HL-60 (cell line): ENCODE measurements around the gene ACAD11.

Experiments
- DNase-seq, 2 experiments: peaks; one replicate each; pipeline ENCODE4 v3.0.0-alpha.2; 2010 to 2020; ENCODE audit warnings: low read depth in 1 of 2, low spot score in 1 of 2
- H3K27ac ChIP-seq: fragments of 250-450 bp; sonication (Bioruptor Pico); replicated peaks from 2 replicates; pipeline ENCODE4 v1.5.1; 2020; ENCODE audit warnings: mild to moderate bottlenecking, moderate library complexity
- H3K27me3 ChIP-seq: fragments of 250-450 bp; sonication (Bioruptor Pico); 2 replicates; pipeline ENCODE4 v1.5.1; 2021; ENCODE audit warnings: mild to moderate bottlenecking, moderate library complexity; ENCODE audit not compliant: insufficient read depth, poor library complexity, severe bottlenecking
- H3K4me3 ChIP-seq: replicated peaks from 2 replicates; pipeline ENCODE4 v1.5.1; 2011; ENCODE audit warnings: mild to moderate bottlenecking, control low read depth, low read length; ENCODE audit not compliant: insufficient read depth
- CTCF ChIP-seq: IDR thresholded peaks from one replicate; pipeline ENCODE4 v1.5.1; 2011; ENCODE audit warnings: low read length, control low read depth, inconsistent platforms; ENCODE audit not compliant: insufficient read depth
- GABPA ChIP-seq: IDR thresholded peaks from 2 replicates; pipeline ENCODE4 v1.6.1; 2012; ENCODE audit warnings: low read depth
- POLR2AphosphoS5 ChIP-seq: IDR thresholded peaks from 2 replicates; pipeline ENCODE4 v1.6.1; 2012; ENCODE audit warnings: low read depth
- REST ChIP-seq: IDR thresholded peaks from 2 replicates; pipeline ENCODE4 v1.6.1; 2012; ENCODE audit warnings: low read depth; ENCODE audit not compliant: insufficient replicate concordance
- SPI1 ChIP-seq: IDR thresholded peaks from 2 replicates; pipeline ENCODE4 v1.6.1; 2012; ENCODE audit warnings: low read depth, mild to moderate bottlenecking, borderline replicate concordance

ACAD11 gene

GRCh38 chr3:132517311-132517710 lies 142.3 kb downstream of the ACAD11 start:
- Histone ChIP-seq H3K27me3 (no peaks in the 10 kb centered on the region), H3K27ac (no peak overlapping the region), H3K4me3 (no peak overlapping the region)
- no peak for TF ChIP-seq GABPA
- DNase-seq, result no peak

GRCh38 chr3:132513057-132513456 lies 146.6 kb downstream of the ACAD11 start:
- H3K27ac ChIP-seq, result no peak overlapping the region
- no peak overlapping the region for H3K4me3 ChIP-seq
- H3K27me3 ChIP-seq, result no peaks in the 10 kb centered on the region
- DNase-seq, result peak in 1 of 2 experiments; percentile 13
- TF ChIP-seq POLR2AphosphoS5 (no peak), CTCF (no peak), REST (no peak), SPI1 (no peak), GABPA (no peak)

GRCh38 chr3:132509506-132509905 lies 150.1 kb downstream of the ACAD11 start:
- TF ChIP-seq POLR2AphosphoS5, result no peak
- no peak for TF ChIP-seq SPI1
- no peak for TF ChIP-seq GABPA
- no peak for TF ChIP-seq REST
- no peak for TF ChIP-seq CTCF
- H3K4me3 ChIP-seq, result no peak overlapping the region
- DNase-seq, result no peak
- H3K27me3 ChIP-seq, result no peaks in the 10 kb centered on the region
- H3K27ac ChIP-seq, result no peak overlapping the region

- no peak for TF ChIP-seq GABPA
- TF ChIP-seq POLR2AphosphoS5, result no peak
- TF ChIP-seq CTCF, result no peak
- no peak for TF ChIP-seq REST
- no peak for TF ChIP-seq SPI1
- no peak overlapping the region for H3K27ac ChIP-seq
- H3K27me3 ChIP-seq, result no peaks in the 10 kb centered on the region
- DNase-seq, result no peak
- H3K4me3 ChIP-seq, result no peak overlapping the region
These were observed 150.5 kb downstream of the ACAD11 start for GRCh38 chr3:132509096-132509495.
